ENCODE results near the gene TTC7B. TPM values are rescaled to one million over a fixed set of nuclear protein-coding genes. Genes with fewer than 3 reads are reported as not detected.

The TTC7B gene
- total and polyA plus RNA-seq, 2 experiments from 2014 or later: 68.1 to 75.8 TPM

DNA sequence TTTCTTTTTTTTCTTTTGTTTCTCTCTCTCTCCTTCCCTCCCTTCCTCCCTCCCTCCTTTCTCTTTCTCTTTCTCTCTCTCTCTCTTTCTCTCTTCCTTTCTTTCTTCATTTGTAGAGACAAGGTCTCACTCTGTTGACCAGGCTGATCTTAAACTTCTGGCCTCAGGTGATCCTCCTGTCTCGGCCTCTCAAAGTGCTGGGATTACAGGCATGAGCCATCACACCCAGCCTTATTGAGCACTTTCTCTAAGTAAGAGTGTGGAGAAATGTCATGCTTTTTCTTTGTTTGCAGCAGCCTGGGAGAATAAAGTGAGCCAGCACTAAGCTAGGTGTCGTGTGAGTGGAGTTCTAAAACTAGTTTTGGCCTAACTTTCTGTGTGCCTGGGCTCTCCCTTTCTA, 74.0 kb downstream of the TTC7B start:
- Histone ChIP-seq H3K27me3 (no peaks in the 10 kb centered on the region), H3K4me1 (ENCODE audit: low read depth) (no peaks in the 10 kb centered on the region), H3K27ac (no peak overlapping the region), H3K36me3 (no peaks in the 10 kb centered on the region), H3K9me3 (ENCODE audit: low read depth) (no peaks in the 10 kb centered on the region), H3K4me3 (no peak overlapping the region)
- TF ChIP-seq, protein P1, sequence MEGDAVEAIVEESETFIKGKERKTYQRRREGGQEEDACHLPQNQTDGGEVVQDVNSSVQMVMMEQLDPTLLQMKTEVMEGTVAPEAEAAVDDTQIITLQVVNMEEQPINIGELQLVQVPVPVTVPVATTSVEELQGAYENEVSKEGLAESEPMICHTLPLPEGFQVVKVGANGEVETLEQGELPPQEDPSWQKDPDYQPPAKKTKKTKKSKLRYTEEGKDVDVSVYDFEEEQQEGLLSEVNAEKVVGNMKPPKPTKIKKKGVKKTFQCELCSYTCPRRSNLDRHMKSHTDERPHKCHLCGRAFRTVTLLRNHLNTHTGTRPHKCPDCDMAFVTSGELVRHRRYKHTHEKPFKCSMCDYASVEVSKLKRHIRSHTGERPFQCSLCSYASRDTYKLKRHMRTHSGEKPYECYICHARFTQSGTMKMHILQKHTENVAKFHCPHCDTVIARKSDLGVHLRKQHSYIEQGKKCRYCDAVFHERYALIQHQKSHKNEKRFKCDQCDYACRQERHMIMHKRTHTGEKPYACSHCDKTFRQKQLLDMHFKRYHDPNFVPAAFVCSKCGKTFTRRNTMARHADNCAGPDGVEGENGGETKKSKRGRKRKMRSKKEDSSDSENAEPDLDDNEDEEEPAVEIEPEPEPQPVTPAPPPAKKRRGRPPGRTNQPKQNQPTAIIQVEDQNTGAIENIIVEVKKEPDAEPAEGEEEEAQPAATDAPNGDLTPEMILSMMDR (IDR thresholded peaks at IDR 0.05; ENCODE audit: low read depth, low read length): no peak
- DNase-seq (ENCODE audit: low read depth in 1 of 2, low spot score in 1 of 2): no peak

DNA sequence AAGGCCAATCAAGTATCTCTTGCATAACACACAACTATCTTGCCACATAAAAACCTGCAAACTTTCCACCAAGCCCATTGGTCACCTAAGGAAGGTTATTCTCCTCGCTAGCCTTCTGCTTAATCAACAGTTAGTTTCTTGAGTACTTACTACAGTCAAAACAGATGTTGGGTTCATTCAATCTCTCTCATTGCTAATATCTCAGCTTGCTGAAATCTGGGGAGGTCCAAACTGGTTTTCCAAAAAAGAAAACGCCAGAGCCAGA, 74.6 kb downstream of the TTC7B start:
- H3K27ac ChIP-seq: no peak overlapping the region
- DNase-seq (ENCODE audit: low read depth in 1 of 2, low spot score in 1 of 2): no peak
- TF ChIP-seq, protein P1 (IDR thresholded peaks at IDR 0.05; ENCODE audit: low read depth, low read length): no peak
- no peaks in the 10 kb centered on the region for H3K36me3 ChIP-seq
- H3K27me3 ChIP-seq: no peaks in the 10 kb centered on the region
- no peaks in the 10 kb centered on the region for H3K9me3 ChIP-seq (ENCODE audit: low read depth)
- no peak overlapping the region for H3K4me3 ChIP-seq
- no peaks in the 10 kb centered on the region for H3K4me1 ChIP-seq (ENCODE audit: low read depth)

- H3K36me3 ChIP-seq: no peaks in the 10 kb centered on the region
- H3K27me3 ChIP-seq: no peaks in the 10 kb centered on the region
- DNase-seq (ENCODE audit: low read depth in 1 of 2, low spot score in 1 of 2): no peak
- no peak overlapping the region for H3K27ac ChIP-seq
- no peaks in the 10 kb centered on the region for H3K4me1 ChIP-seq (ENCODE audit: low read depth)
- no peak overlapping the region for H3K4me3 ChIP-seq
- no peaks in the 10 kb centered on the region for H3K9me3 ChIP-seq (ENCODE audit: low read depth)
- TF ChIP-seq, protein P1 (IDR thresholded peaks at IDR 0.05; ENCODE audit: low read depth, low read length): no peak
These were observed 75.1 kb downstream of the TTC7B start for GRCh38 chr14:90740946-90741681.

- DNase-seq (ENCODE audit: low read depth in 1 of 2, low spot score in 1 of 2): no peak
- Histone ChIP-seq H3K36me3 (no peaks in the 10 kb centered on the region), H3K27ac (no peak overlapping the region), H3K4me1 (ENCODE audit: low read depth) (no peaks in the 10 kb centered on the region), H3K4me3 (no peak overlapping the region), H3K9me3 (ENCODE audit: low read depth) (no peaks in the 10 kb centered on the region), H3K27me3 (no peaks in the 10 kb centered on the region)
- TF ChIP-seq, protein P1 (IDR thresholded peaks at IDR 0.05; ENCODE audit: low read depth, low read length): no peak
These were observed 76.1 kb downstream of the TTC7B start for GRCh38 chr14:90740081-90740480.

- Histone ChIP-seq H3K9me3 (ENCODE audit: low read depth) (no peaks in the 10 kb centered on the region), H3K4me1 (ENCODE audit: low read depth) (no peaks in the 10 kb centered on the region), H3K27me3 (no peaks in the 10 kb centered on the region), H3K36me3 (no peaks in the 10 kb centered on the region), H3K4me3 (no peak overlapping the region), H3K27ac (no peak overlapping the region)
- TF ChIP-seq, protein P1 (IDR thresholded peaks at IDR 0.05; ENCODE audit: low read depth, low read length): no peak
- DNase-seq (ENCODE audit: low read depth in 1 of 2, low spot score in 1 of 2): no peak
These were observed 76.7 kb downstream of the TTC7B start for GRCh38 chr14:90739318-90740068.

All from cardiac muscle cell (in vitro differentiated cells and primary cell).